NCI-H2107 (cell line): ENCODE results near the gene CSGALNACT2.
"Not testable (repeated sequence)": the region's sequence is repeated elsewhere in the genome, so short reads cannot be mapped to it uniquely, and the experiment has no call there.

Experiments used
- DNase-seq: peaks from one replicate; lab custom pipeline; 2025; lab: John Stamatoyannopoulos, UW

Gene CSGALNACT2, protein sequence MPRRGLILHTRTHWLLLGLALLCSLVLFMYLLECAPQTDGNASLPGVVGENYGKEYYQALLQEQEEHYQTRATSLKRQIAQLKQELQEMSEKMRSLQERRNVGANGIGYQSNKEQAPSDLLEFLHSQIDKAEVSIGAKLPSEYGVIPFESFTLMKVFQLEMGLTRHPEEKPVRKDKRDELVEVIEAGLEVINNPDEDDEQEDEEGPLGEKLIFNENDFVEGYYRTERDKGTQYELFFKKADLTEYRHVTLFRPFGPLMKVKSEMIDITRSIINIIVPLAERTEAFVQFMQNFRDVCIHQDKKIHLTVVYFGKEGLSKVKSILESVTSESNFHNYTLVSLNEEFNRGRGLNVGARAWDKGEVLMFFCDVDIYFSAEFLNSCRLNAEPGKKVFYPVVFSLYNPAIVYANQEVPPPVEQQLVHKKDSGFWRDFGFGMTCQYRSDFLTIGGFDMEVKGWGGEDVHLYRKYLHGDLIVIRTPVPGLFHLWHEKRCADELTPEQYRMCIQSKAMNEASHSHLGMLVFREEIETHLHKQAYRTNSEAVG

DNA sequence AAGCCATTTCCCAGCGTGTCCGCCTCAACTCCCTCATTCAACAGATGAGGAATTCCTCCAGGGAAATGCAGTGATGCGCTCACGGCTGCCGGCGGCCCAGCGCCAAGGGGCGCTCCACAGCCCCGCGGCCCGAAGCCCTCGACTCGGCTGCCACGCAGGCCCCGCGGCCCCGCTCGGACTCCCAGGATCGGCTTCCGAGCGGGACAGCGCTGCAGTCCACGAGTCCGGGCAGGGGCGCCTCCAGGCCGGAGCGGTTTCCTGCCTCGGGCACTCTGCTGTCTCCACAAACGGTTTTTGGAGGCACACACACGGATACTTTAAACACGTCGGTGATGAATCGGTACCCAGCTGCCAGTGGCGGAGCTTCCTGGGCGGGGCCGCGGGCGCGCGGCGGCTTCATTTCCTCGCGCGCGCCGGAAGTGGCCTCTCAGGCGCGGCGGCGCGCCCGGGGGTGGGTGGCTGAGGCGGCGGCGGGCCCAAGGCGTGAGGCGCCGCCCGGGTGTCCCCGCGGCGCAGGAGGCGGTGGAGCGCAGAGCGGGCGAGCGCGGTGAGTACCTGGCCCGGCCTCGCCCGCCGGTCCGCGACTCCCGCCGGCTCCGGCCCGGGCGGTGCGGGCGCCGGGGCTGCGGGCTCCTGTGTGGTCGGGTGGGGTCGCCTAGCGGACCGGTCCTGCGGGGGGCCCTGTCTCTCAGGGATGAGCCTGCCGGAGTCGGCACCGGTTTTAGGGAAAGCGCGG, at the start of gene CSGALNACT2:
TSS of gene CSGALNACT2 (plus strand) at position 425 of the 736 bp plus-strand sequence. CDS start 16,705 bp downstream, outside the sequence.
- no peak for DNase-seq

GRCh38 chr10:43089519-43089918, 48.7 kb upstream of the CSGALNACT2 start:
- DNase-seq: no peak

DNA sequence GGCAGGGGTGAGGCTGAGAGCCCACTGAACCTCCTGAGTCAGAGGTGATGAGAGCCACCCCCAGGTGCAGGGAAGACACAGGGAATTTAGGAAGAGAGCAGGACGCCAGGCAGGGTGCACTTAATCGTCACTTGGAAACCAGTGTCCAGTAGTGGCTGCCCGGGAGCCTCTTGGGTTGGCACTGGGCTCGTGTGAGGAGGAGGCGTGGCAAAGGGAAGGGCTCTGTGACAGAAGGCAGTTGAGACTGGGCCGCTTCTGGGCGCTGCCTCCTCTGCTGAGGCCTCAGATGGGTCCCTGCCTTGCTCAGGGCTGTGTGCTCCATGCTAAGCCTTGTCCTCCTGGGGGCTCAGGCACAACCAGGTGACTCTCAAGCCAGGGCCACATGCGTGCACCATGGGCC, 48.1 kb upstream of the CSGALNACT2 start:
- DNase-seq: no peak

DNA sequence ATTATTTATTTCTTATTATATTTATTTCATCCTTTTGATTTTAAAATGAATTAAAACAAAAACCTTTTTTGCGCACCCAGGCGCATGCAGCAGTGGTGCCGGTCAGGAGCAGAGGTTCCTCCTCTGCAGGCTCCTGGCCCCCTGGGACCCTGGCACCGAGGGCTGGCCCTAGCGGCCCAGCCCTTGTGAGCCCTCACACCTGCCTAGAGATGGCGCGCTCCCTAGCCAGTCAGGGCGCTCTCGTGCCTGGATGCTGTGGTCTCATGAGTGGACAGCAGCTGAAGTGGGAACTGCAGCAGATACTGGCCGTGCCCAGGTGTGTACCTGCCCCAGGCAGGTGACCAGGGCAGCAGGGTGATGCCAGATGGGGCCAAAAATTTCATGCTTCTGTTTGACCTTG, 47.6 kb upstream of the CSGALNACT2 start:
- no peak for DNase-seq

DNA sequence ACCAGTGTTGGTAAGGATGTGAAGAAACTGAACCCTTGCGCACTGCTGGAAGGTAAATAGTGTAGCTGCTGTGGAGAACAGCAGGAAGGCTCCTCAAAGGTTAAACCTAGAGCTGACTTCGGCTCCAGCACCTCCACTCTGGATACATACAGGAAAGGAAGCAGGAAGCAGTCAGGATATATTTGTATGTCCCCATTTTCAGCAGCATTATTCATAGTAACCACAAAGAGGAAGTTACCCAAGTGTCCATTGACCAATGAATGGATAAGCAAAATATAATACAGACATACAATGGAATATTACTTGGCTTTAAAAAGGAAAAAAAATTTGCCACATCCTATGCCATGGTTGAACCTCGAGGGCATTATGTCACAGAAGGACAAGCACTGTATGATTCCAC, 46.4 kb upstream of the CSGALNACT2 start:
- DNase-seq: no peak

GRCh38 chr10:43093423-43094076, 44.7 kb upstream of the CSGALNACT2 start:
- no peak for DNase-seq

DNA sequence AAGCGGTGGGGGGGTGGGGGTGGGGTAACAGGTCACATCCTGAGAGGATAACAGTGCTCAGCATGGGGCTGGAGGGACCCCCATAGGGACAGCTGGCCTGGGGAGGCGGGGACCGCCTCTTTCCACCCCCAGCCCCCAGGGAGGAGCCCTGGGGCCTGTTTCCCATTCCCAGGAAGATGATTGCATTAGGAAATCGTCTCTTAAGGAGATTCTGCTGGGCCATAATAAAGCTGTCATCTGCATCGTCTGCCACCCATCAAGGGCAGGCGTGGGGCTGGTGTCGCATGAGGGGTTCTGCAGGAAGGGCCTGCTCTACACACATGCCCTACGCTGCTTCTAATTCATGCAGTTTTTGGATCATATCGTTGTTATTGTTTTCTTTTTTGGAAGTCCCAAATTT, 44.2 kb upstream of the CSGALNACT2 start:
- no peak for DNase-seq

DNA sequence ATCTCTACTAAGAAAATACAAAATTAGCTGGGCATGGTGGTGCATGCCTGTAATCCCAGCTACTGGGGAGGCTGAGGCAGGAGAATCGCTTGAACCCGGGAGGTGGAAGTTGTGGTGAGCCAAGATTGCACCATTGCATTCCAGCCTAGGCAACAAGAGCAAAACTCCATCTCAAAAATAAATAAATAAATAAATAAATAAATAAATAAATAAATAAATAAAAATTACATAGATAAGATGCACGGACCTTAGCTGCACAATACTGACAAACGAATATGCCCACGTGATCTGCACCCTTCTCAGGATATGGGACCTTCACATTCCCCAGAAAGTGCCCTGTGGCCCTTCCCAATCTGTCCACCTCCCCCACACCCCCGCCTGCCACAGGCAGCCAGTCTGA, 38.9 kb upstream of the CSGALNACT2 start:
- not testable (repeated sequence) for DNase-seq

DNA sequence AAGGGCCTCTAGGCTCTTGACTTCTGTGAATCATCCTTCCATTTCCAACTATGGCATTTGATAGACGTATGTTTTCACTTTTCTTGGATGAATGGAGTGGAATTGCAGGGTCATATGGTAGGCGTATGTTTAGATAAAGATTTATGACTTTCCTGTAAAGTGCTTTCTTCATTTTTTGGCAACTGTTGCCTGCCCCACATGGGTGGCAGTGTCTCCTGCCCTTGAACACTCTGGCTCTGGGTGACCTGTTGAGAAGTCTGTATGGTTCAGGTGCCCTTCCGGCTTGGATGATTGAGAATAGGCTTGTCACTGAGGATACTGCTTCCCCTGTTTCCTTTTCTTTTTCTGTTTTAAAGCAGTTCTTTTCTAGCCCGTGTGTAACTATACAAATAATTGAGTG, 38.3 kb upstream of the CSGALNACT2 start:
- DNase-seq: no peak

- no peak for DNase-seq
Measured at GRCh38 chr10:43100366-43100765, 37.9 kb upstream of the CSGALNACT2 start.

DNA sequence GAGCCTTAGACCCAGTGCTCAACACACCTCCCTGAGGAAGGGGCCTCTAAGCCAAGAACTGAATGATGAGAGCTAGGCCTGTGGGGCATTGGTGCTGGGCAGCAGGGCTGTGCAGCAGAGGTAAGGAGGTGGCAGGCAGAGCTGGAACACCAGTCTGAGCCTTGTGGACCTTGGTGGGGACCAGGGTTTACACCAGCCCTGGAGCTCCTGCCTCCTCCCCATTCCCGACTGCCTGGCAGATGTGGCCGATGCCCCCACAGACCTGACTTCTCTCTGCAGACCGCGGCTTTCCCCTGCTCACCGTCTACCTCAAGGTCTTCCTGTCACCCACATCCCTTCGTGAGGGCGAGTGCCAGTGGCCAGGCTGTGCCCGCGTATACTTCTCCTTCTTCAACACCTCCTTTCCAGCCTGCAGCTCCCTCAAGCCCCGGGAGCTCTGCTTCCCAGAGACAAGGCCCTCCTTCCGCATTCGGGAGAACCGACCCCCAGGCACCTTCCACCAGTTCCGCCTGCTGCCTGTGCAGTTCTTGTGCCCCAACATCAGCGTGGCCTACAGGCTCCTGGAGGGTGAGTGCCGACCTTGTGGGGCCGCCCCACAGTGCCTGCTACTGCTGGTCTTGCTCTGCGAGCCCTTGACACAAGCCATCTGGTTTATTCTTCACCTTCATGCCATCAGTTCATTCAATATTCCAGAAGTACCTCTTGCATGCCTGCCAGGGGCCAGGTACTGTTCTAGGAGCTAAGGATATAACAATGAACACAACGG, 36.0 kb upstream of the CSGALNACT2 start:
- no peak for DNase-seq

GRCh38 chr10:43105102-43105955, 32.9 kb upstream of the CSGALNACT2 start:
- DNase-seq: no peak

GRCh38 chr10:43105956-43106229, 32.4 kb upstream of the CSGALNACT2 start:
- DNase-seq: no peak

DNA sequence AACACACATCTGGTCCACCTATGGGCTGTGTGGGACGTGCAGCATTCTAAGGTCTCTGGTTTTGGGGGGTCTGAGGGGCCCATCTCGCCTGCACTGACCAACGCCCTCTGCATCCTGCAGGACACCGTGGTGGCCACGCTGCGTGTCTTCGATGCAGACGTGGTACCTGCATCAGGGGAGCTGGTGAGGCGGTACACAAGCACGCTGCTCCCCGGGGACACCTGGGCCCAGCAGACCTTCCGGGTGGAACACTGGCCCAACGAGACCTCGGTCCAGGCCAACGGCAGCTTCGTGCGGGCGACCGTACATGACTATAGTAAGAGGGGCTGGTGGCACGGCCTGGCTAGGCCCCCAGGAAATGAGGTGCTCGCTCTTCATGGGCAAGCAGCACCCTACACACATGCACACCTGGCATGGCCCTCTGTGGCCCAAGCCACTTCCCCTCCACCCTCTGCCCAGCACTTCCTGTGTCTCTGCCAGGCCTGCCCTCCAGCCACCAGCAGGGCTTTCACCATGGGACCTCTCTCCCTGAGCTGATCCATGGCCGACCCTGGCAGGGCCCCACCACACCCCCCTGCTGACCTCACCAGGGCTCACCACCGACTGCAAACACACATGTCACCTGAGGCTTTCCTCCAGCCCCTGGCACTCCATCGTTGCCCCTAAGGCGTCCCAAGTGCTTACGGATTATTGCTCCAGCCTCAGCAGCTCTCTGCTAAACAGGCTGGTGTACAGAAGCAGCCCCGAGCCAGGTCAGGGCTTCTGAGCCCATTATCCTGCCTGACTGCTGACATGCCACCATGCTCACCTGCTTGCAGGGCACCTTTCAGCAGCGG, 31.8 kb upstream of the CSGALNACT2 start:
- DNase-seq: no peak

DNA sequence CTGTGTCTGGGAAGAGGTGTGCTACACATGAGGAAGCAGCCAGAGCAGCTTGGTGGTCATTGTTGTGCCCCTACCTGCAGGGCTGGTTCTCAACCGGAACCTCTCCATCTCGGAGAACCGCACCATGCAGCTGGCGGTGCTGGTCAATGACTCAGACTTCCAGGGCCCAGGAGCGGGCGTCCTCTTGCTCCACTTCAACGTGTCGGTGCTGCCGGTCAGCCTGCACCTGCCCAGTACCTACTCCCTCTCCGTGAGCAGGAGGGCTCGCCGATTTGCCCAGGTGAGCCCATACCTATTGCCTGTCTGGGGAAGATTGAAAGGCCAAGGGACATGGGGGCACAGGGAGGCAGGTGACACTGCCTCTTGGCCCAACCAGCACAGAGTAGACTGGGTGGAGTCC, 29.3 kb upstream of the CSGALNACT2 start:
- no peak for DNase-seq

DNA sequence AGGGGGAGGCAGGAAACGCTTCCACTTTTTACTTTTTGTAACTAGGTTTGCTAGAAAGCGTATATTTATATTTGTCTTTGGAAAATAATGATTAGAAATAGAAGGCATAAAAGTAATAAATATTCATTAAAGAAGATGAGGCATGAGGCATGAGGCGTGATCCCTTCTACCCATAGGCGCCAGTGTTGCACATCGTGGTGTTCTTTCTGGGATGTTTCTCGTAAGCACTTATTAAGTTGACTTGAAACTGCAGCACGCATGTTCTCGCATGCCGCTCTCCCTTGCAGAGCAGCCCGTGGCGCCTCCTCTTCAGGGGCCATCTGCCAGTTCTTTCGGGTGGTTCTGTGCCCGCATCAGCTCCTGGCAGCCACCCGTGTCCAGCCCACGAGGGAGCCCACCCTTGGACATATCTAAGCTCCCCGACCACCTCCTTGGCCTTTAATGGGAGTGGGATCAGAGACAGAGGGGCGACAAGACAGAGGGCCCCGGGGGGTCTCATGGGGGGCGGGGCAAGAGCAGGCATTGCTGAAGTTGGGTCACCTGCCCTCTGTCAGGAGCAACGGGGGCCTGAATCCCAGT, 28.5 kb upstream of the CSGALNACT2 start:
- no peak for DNase-seq

- DNase-seq: no peak
Measured at GRCh38 chr10:43110338-43111071, 27.7 kb upstream of the CSGALNACT2 start.

GRCh38 chr10:43111101-43111500, 27.1 kb upstream of the CSGALNACT2 start:
- DNase-seq: no peak
